Parathyroid adenoma (tissue), 2 donors: ENCODE results near the gene P4HA3.

ENCODE experiments used
- H2AFZ ChIP-seq: fragments of 300-600 bp; sonication (generic); one replicate; pipeline ENCODE4 v1.7.0; 2017; ENCODE audit warnings: antibody characterized with exemption, mild to moderate bottlenecking
- H3K27ac ChIP-seq: fragments of 300-600 bp; sonication (generic); one replicate; pipeline ENCODE4 v1.7.0; 2017
- H3K27me3 ChIP-seq: fragments of 300-600 bp; sonication (generic); one replicate; pipeline ENCODE4 v1.7.0; 2017; ENCODE audit warnings: low read length; ENCODE audit not compliant: control insufficient read depth, insufficient read depth
- H3K36me3 ChIP-seq: fragments of 300-600 bp; sonication (generic); one replicate; pipeline ENCODE4 v1.7.0; 2017; ENCODE audit warnings: low read length; ENCODE audit not compliant: control insufficient read depth, insufficient read depth
- H3K4me1 ChIP-seq: fragments of 300-600 bp; sonication (generic); one replicate; pipeline ENCODE4 v1.7.0; 2017; ENCODE audit warnings: control low read depth
- H3K4me2 ChIP-seq: fragments of 300-600 bp; sonication (generic); one replicate; pipeline ENCODE4 v1.7.0; 2017; ENCODE audit warnings: low read length
- H3K4me3 ChIP-seq: fragments of 300-600 bp; sonication (generic); one replicate; pipeline ENCODE4 v1.7.0; 2017; ENCODE audit warnings: low read depth, low read length
- H3K79me2 ChIP-seq: fragments of 300-600 bp; sonication (generic); one replicate; pipeline ENCODE4 v1.7.0; 2017; ENCODE audit warnings: control low read depth
- H3K9ac ChIP-seq: fragments of 300-600 bp; sonication (generic); one replicate; pipeline ENCODE4 v1.7.0; 2017; ENCODE audit warnings: mild to moderate bottlenecking
- H3K9me3 ChIP-seq: fragments of 300-600 bp; sonication (generic); one replicate; pipeline ENCODE4 v1.7.0; 2017; ENCODE audit warnings: low read length; ENCODE audit not compliant: control insufficient read depth
- TF ChIP-seq, protein P1 (sequence below): fragments of 300-600 bp; sonication (generic); IDR thresholded peaks from one replicate; pipeline ENCODE4 v1.7.0; 2017; ENCODE audit warnings: antibody characterized with exemption, mild to moderate bottlenecking
- donor health status: primary hyperparathyroidism.

P4HA3 gene

DNA sequence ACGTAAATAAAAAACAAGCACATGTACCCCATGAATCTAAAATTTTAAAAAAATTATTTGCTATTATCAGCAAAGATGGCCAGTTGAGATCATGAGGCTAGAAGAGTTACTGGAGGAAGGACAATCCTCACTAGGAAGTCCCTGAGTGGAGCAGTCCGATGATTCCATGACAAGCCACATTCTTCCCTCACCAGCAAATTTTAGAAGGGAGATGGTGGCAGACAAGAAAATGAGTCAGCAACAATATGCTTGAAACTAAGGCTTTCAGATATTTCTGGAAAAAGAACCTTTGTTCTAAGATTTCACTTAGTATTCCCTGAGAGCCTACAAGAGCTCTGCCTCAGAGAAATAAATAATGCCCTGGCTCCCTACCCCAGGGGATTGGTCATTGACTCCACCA is 34.9 kb downstream of the P4HA3 start:
- TF ChIP-seq, protein P1, sequence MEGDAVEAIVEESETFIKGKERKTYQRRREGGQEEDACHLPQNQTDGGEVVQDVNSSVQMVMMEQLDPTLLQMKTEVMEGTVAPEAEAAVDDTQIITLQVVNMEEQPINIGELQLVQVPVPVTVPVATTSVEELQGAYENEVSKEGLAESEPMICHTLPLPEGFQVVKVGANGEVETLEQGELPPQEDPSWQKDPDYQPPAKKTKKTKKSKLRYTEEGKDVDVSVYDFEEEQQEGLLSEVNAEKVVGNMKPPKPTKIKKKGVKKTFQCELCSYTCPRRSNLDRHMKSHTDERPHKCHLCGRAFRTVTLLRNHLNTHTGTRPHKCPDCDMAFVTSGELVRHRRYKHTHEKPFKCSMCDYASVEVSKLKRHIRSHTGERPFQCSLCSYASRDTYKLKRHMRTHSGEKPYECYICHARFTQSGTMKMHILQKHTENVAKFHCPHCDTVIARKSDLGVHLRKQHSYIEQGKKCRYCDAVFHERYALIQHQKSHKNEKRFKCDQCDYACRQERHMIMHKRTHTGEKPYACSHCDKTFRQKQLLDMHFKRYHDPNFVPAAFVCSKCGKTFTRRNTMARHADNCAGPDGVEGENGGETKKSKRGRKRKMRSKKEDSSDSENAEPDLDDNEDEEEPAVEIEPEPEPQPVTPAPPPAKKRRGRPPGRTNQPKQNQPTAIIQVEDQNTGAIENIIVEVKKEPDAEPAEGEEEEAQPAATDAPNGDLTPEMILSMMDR = no peak

GRCh38 chr11:74272276-74272675 is 39.2 kb downstream of the P4HA3 start:
- H3K4me3 ChIP-seq = no peak overlapping the region
- no peak overlapping the region for H3K4me2 ChIP-seq
- H3K27ac ChIP-seq = no peak overlapping the region
- H3K79me2 ChIP-seq = no peaks in the 10 kb centered on the region
- TF ChIP-seq, protein P1 = no peak
- no peaks in the 10 kb centered on the region for H3K9me3 ChIP-seq
- no peak overlapping the region for H3K9ac ChIP-seq
- no peaks in the 10 kb centered on the region for H3K27me3 ChIP-seq
- H3K36me3 ChIP-seq = no peaks in the 10 kb centered on the region
- no peak overlapping the region for H2AFZ ChIP-seq
- H3K4me1 ChIP-seq = no peaks in the 10 kb centered on the region

More for the DNA sequence above, 34.9 kb downstream of the P4HA3 start:
- H3K79me2 ChIP-seq = no peaks in the 10 kb centered on the region
- H3K27me3 ChIP-seq = no peaks in the 10 kb centered on the region
- no peak overlapping the region for H3K27ac ChIP-seq
- no peaks in the 10 kb centered on the region for H3K4me1 ChIP-seq
- no peaks in the 10 kb centered on the region for H3K9me3 ChIP-seq
- H2AFZ ChIP-seq = no peak overlapping the region
- no peaks in the 10 kb centered on the region for H3K36me3 ChIP-seq
- H3K4me3 ChIP-seq = no peak overlapping the region
- no peak overlapping the region for H3K9ac ChIP-seq
- no peak overlapping the region for H3K4me2 ChIP-seq

- no peaks in the 10 kb centered on the region for H3K27me3 ChIP-seq
- no peak overlapping the region for H3K4me2 ChIP-seq
- H3K36me3 ChIP-seq = no peaks in the 10 kb centered on the region
- no peaks in the 10 kb centered on the region for H3K9me3 ChIP-seq
- H3K79me2 ChIP-seq = no peaks in the 10 kb centered on the region
- H3K4me3 ChIP-seq = no peak overlapping the region
- H3K4me1 ChIP-seq = no peaks in the 10 kb centered on the region
- H3K27ac ChIP-seq = no peak overlapping the region
- no peak overlapping the region for H2AFZ ChIP-seq
- H3K9ac ChIP-seq = no peak overlapping the region
- TF ChIP-seq, protein P1 = no peak
Observed at GRCh38 chr11:74269161-74269811, 42.2 kb downstream of the P4HA3 start.

- no peaks in the 10 kb centered on the region for H3K27me3 ChIP-seq
- TF ChIP-seq, protein P1 = no peak
- no peak overlapping the region for H3K27ac ChIP-seq
- no peak overlapping the region for H2AFZ ChIP-seq
- no peaks in the 10 kb centered on the region for H3K36me3 ChIP-seq
- H3K4me3 ChIP-seq = no peak overlapping the region
- no peak overlapping the region for H3K4me2 ChIP-seq
- no peaks in the 10 kb centered on the region for H3K79me2 ChIP-seq
- H3K9me3 ChIP-seq = no peaks in the 10 kb centered on the region
- no peaks in the 10 kb centered on the region for H3K4me1 ChIP-seq
- H3K9ac ChIP-seq = no peak overlapping the region
Observed at GRCh38 chr11:74268456-74268855, 43.0 kb downstream of the P4HA3 start.

GRCh38 chr11:74267014-74267413 is 44.4 kb downstream of the P4HA3 start:
- TF ChIP-seq, protein P1 = no peak
- H3K36me3 ChIP-seq = no peaks in the 10 kb centered on the region
- no peak overlapping the region for H3K9ac ChIP-seq
- no peak overlapping the region for H3K4me3 ChIP-seq
- no peak overlapping the region for H3K27ac ChIP-seq
- no peaks in the 10 kb centered on the region for H3K4me1 ChIP-seq
- H3K4me2 ChIP-seq = no peak overlapping the region
- no peaks in the 10 kb centered on the region for H3K9me3 ChIP-seq
- H2AFZ ChIP-seq = no peak overlapping the region
- H3K27me3 ChIP-seq = no peaks in the 10 kb centered on the region
- no peaks in the 10 kb centered on the region for H3K79me2 ChIP-seq
